HCT116 (cell line): ENCODE data around the gene ZNF516. TPM values are rescaled to one million over a fixed set of nuclear protein-coding genes. Genes with fewer than 3 reads are reported as not detected.

ENCODE experiments used
- ATAC-seq: fragments of 200-7000 bp; cut with Tn5 transposase; 2 replicates; pipeline ENCODE4 v1.9.1; 2020; ENCODE audit warnings: mild to moderate bottlenecking, moderate library complexity
- BruUV-seq: library from RNA; stranded (reverse); fragments of 400-500 nt; replicated peaks from 2 replicates; lab custom pipeline; 2021; lab: Mats Ljungman, UMichigan
- CTCF ChIA-PET: fragments of 300-600 bp; sonication (Branson Sonifier 250); formaldehyde crosslinking; loops from one replicate; lab custom pipeline; 2021; ENCODE audit warnings: antibody characterized with exemption; lab: Charles Lee
- POLR2A ChIA-PET: fragments of 300-600, 350-600 bp; sonication (Branson Sonifier 250); formaldehyde crosslinking; loops from one replicate; lab custom pipeline; 2021; ENCODE audit warnings: antibody characterized with exemption; lab: Charles Lee
- RAD21 ChIA-PET, 2 experiments: fragments of 300-600 bp; sonication (Branson Sonifier 250); formaldehyde crosslinking; loops; one replicate each; lab custom pipeline; 2023; ENCODE audit warnings: low total read pairs in 2 of 2; ENCODE audit not compliant: uncharacterized antibody in 2 of 2, unreplicated experiment in 2 of 2, low non-redundant PET in 1 of 2; lab: Charles Lee
- DNase-seq: peaks from one replicate; pipeline ENCODE4 v3.0.0-alpha.2; 2010; ENCODE audit warnings: low read depth, low spot score
- H2AFZ ChIP-seq: fragments of 200-600 bp; shearing (Covaris generic), sonication (generic); 2 replicates; pipeline ENCODE4 v1.6.1; 2017; ENCODE audit warnings: low read depth, mixed run types, mixed read lengths, antibody characterized with exemption, low read length; ENCODE audit not compliant: poor library complexity, severe bottlenecking
- H3K27ac ChIP-seq: 2 replicates; pipeline ENCODE4 v1.5.1; 2012; ENCODE audit warnings: low read depth, low read length
- H3K27me3 ChIP-seq: fragments of 200-600 bp; sonication (generic); 2 replicates; pipeline ENCODE4 v1.6.1; 2016; ENCODE audit warnings: mixed run types, low read length, mixed read lengths; ENCODE audit not compliant: insufficient read depth
- H3K36me3 ChIP-seq, 2 experiments: fragments of 200-500 bp in 1 of 2; fragments of 200-600 bp in 1 of 2; sonication (Bioruptor generic) in 1 of 2; sonication (generic) in 1 of 2; 2 replicates each; pipeline versions ENCODE4 v1.5.1 to v1.6.1; 2014 to 2016; ENCODE audit warnings: low read length in 2 of 2, inconsistent platforms in 1 of 2, mixed read lengths in 1 of 2, mixed run types in 1 of 2; ENCODE audit not compliant: insufficient read depth in 2 of 2, control insufficient read depth in 1 of 2
- H3K4me1 ChIP-seq, 2 experiments: fragments of 200-600 bp in 1 of 2; sonication (generic) in 1 of 2; 2 replicates each; pipeline versions ENCODE4 v1.5.1 to v1.6.1; 2012 to 2017; ENCODE audit warnings: low read length in 2 of 2, inconsistent platforms in 1 of 2, mild to moderate bottlenecking in 1 of 2, mixed read lengths in 1 of 2, mixed run types in 1 of 2, moderate library complexity in 1 of 2; ENCODE audit not compliant: insufficient read depth in 2 of 2, control insufficient read depth in 1 of 2
- H3K4me2 ChIP-seq: fragments of 200-600 bp; sonication (generic); 2 replicates; pipeline ENCODE4 v1.6.1; 2017; ENCODE audit warnings: mixed run types, low read length, mixed read lengths
- H3K4me3 ChIP-seq, 2 experiments: fragments of 200-600 bp in 1 of 2; sonication (generic) in 1 of 2; replicated peaks in 1 of 2; 2 replicates each; pipeline ENCODE4 v1.5.1; 2011 to 2016; ENCODE audit warnings: low read length in 2 of 2, control low read depth in 1 of 2, low read depth in 1 of 2, mild to moderate bottlenecking in 1 of 2, mixed read lengths in 1 of 2, mixed run types in 1 of 2
- H3K79me2 ChIP-seq: fragments of 200-600 bp; sonication (generic); 2 replicates; pipeline ENCODE4 v1.6.1; 2017; ENCODE audit warnings: mild to moderate bottlenecking, mixed run types, low read length, moderate library complexity, mixed read lengths; ENCODE audit not compliant: insufficient read depth
- H3K9ac ChIP-seq: fragments of 200-600 bp; sonication (generic); 2 replicates; pipeline ENCODE4 v1.6.1; 2016; ENCODE audit warnings: low read length, mixed read lengths
- H3K9me2 ChIP-seq: fragments of 200-600 bp; sonication (generic), shearing (Covaris generic); 2 replicates; pipeline ENCODE4 v1.6.1; 2017; ENCODE audit warnings: mixed run types, mild to moderate bottlenecking, moderate library complexity; ENCODE audit not compliant: insufficient read depth
- H3K9me3 ChIP-seq, 2 experiments: fragments of 200-500 bp in 1 of 2; fragments of 200-600 bp in 1 of 2; sonication (Bioruptor generic) in 1 of 2; sonication (generic) in 1 of 2; 2 replicates each; pipeline ENCODE4 v1.6.1; 2014 to 2017; ENCODE audit warnings: low read length in 2 of 2, mixed read lengths in 2 of 2, inconsistent platforms in 1 of 2, low read depth in 1 of 2, mild to moderate bottlenecking in 1 of 2, mixed run types in 1 of 2, moderate library complexity in 1 of 2; ENCODE audit not compliant: control insufficient read depth in 1 of 2, insufficient read depth in 1 of 2
- H4K20me1 ChIP-seq: fragments of 200-600 bp; sonication (generic), shearing (Covaris generic); 2 replicates; pipeline ENCODE4 v1.6.1; 2017; ENCODE audit warnings: mixed run types, mild to moderate bottlenecking, moderate library complexity; ENCODE audit not compliant: insufficient read depth
- ATF3 ChIP-seq: IDR thresholded peaks from 2 replicates; pipeline ENCODE4 v1.6.1; 2012
- FOSL1 ChIP-seq: IDR thresholded peaks from 2 replicates; pipeline ENCODE4 v1.6.1; 2012; ENCODE audit warnings: low read depth
- POLR2AphosphoS5 ChIP-seq: IDR thresholded peaks from 2 replicates; pipeline ENCODE4 v1.6.1; 2011; ENCODE audit warnings: mild to moderate bottlenecking, low read depth, low read length, moderate library complexity
- RAD21 ChIP-seq: IDR thresholded peaks from 2 replicates; pipeline ENCODE4 v1.6.1; 2012; ENCODE audit warnings: low read depth, mild to moderate bottlenecking
- REST ChIP-seq: IDR thresholded peaks from 2 replicates; pipeline ENCODE4 v1.6.1; 2012; ENCODE audit warnings: low read depth
- TCF7L2 ChIP-seq: IDR thresholded peaks from 2 replicates; pipeline ENCODE4 v1.7.0; 2011; ENCODE audit warnings: borderline replicate concordance, inconsistent platforms; ENCODE audit not compliant: insufficient read depth, insufficient read length; ENCODE audit errors: extremely low read depth
- ZFX ChIP-seq: fragments of 450-650 bp; IDR thresholded peaks from 2 replicates; pipeline ENCODE4 v1.6.1; 2017
- intact Hi-C: fragments of 100-400 bp; cut with micrococcal nuclease; formaldehyde crosslinking; loops from 2 replicates; pipeline ENCODE4 v1.10.0; 2022
- total RNA-seq: library from RNA; stranded (reverse); gene quantifications from one replicate; pipeline ENCODE4 v1.2.1, GENCODE V29; 2021; ENCODE audit not compliant: unreplicated experiment
- TF ChIP-seq, protein P1 (sequence below), 3 experiments: fragments of 200-600 bp in 1 of 3; sonication (generic) in 1 of 3; IDR thresholded peaks in 2 of 3; conservative IDR thresholded peaks in 1 of 3; 2 replicates each; pipeline ENCODE4 v1.5.1; 2012 to 2017; ENCODE audit warnings: low read depth in 2 of 3, low read length in 2 of 3, antibody characterized with exemption in 1 of 3, borderline replicate concordance in 1 of 3, control low read depth in 1 of 3, mild to moderate bottlenecking in 1 of 3, mixed read lengths in 1 of 3, mixed run types in 1 of 3, moderate library complexity in 1 of 3; ENCODE audit not compliant: insufficient read depth in 1 of 3

The ZNF516 gene
- total RNA-seq, 1 experiment from 2014 or later, result 32.0 TPM

- RAD21 ChIA-PET, result no interaction called here
- Histone ChIP-seq H3K4me3 (no peak overlapping the region), H3K79me2 (no peaks in the 10 kb centered on the region), H3K36me3 (no peaks in the 10 kb centered on the region)
- TF ChIP-seq FOSL1 (no peak), RAD21 (no peak), POLR2AphosphoS5 (no peak), ZFX (no peak), TCF7L2 (no peak), REST (no peak), ATF3 (no peak)
- TF ChIP-seq, protein P1, sequence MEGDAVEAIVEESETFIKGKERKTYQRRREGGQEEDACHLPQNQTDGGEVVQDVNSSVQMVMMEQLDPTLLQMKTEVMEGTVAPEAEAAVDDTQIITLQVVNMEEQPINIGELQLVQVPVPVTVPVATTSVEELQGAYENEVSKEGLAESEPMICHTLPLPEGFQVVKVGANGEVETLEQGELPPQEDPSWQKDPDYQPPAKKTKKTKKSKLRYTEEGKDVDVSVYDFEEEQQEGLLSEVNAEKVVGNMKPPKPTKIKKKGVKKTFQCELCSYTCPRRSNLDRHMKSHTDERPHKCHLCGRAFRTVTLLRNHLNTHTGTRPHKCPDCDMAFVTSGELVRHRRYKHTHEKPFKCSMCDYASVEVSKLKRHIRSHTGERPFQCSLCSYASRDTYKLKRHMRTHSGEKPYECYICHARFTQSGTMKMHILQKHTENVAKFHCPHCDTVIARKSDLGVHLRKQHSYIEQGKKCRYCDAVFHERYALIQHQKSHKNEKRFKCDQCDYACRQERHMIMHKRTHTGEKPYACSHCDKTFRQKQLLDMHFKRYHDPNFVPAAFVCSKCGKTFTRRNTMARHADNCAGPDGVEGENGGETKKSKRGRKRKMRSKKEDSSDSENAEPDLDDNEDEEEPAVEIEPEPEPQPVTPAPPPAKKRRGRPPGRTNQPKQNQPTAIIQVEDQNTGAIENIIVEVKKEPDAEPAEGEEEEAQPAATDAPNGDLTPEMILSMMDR (IDR thresholded peaks at IDR 0.05 in 2 of 3, conservative IDR thresholded peaks at IDR 0.05 in 1 of 3; ENCODE audit: borderline replicate concordance in 1 of 3, insufficient read depth in 1 of 3, low read depth in 2 of 3, low read length in 2 of 3), result no peak
- TF ChIP-seq, all 23 proteins: peak for 0
- CTCF ChIA-PET, result no interaction called here
- Histone ChIP-seq H3K9me2 (no peaks in the 10 kb centered on the region), H3K4me1 (no peaks in the 10 kb centered on the region), H3K9ac (no peak overlapping the region), H4K20me1 (no peaks in the 10 kb centered on the region), H3K27me3 (peaks cover 3% of the 10 kb centered on the region; the same call in 1 of the 2 replicates), H3K9me3 (no peaks in the 10 kb centered on the region), H3K27ac (no peak overlapping the region), H3K4me2 (no peak overlapping the region), H2AFZ (no peak overlapping the region)
- ATAC-seq (no peak), DNase-seq (no peak)
- POLR2A ChIA-PET, result no interaction called here
- intact Hi-C loops, result no loop called here
- BruUV-seq, result no TSS peak
Observed at GRCh38 chr18:76532875-76533274, 37.8 kb upstream of the ZNF516 start.
